DND-41 (cell line): ENCODE data around the gene IREB2.

Experiments used
- ATAC-seq: fragments of 200-7000 bp; cut with Tn5 transposase; 3 replicates; pipeline ENCODE4 v1.9.1; 2021; ENCODE audit warnings: low read depth; ENCODE audit not compliant: insufficient read depth
- DNase-seq: peaks from one replicate; pipeline ENCODE4 v3.0.0-alpha.2; 2020
- H2AFZ ChIP-seq: 2 replicates; pipeline ENCODE4 v1.6.0; 2012; ENCODE audit warnings: low read depth, low read length
- H3K27ac ChIP-seq: 2 replicates; pipeline ENCODE4 v1.5.1; 2012; ENCODE audit warnings: low read length, inconsistent platforms
- H3K27me3 ChIP-seq: fragments of 200-600 bp; sonication (generic); 2 replicates; pipeline ENCODE4 v1.6.0; 2012; ENCODE audit warnings: low read length, mild to moderate bottlenecking, inconsistent platforms; ENCODE audit not compliant: insufficient read depth, poor library complexity
- H3K36me3 ChIP-seq: 2 replicates; pipeline ENCODE4 v1.5.1; 2012; ENCODE audit warnings: low read length, inconsistent platforms; ENCODE audit not compliant: insufficient read depth
- H3K4me1 ChIP-seq: 2 replicates; pipeline ENCODE4 v1.5.1; 2012; ENCODE audit warnings: mild to moderate bottlenecking, low read length; ENCODE audit not compliant: insufficient read depth
- H3K4me2 ChIP-seq: 2 replicates; pipeline ENCODE4 v1.6.0; 2012; ENCODE audit warnings: mild to moderate bottlenecking, moderate library complexity, low read length, inconsistent platforms; ENCODE audit not compliant: insufficient read depth
- H3K4me3 ChIP-seq, 2 experiments: fragments of 200-600 bp in 1 of 2; shearing (Covaris generic) in 1 of 2; 2 replicates each; pipeline ENCODE4 v1.5.1; 2012 to 2016; ENCODE audit warnings: inconsistent platforms in 2 of 2, low read length in 2 of 2, mild to moderate bottlenecking in 2 of 2, low read depth in 1 of 2, moderate library complexity in 1 of 2
- H3K79me2 ChIP-seq: 2 replicates; pipeline ENCODE4 v1.6.0; 2012; ENCODE audit warnings: low read length, inconsistent platforms; ENCODE audit not compliant: insufficient read depth
- H3K9ac ChIP-seq: 2 replicates; pipeline ENCODE4 v1.6.0; 2012; ENCODE audit warnings: low read depth, mild to moderate bottlenecking, inconsistent platforms, low read length, moderate library complexity
- H3K9me3 ChIP-seq: 2 replicates; pipeline ENCODE4 v1.5.1; 2012; ENCODE audit warnings: low read length, moderate library complexity, mild to moderate bottlenecking, inconsistent platforms; ENCODE audit not compliant: insufficient read depth, severe bottlenecking
- H4K20me1 ChIP-seq: 2 replicates; pipeline ENCODE4 v1.6.0; 2012; ENCODE audit warnings: low read length; ENCODE audit not compliant: insufficient read depth
- EZH2 ChIP-seq: IDR thresholded peaks from 3 replicates; pipeline ENCODE4 v1.6.1; 2012; ENCODE audit warnings: borderline replicate concordance, low read depth, mild to moderate bottlenecking, moderate library complexity, low read length, inconsistent platforms; ENCODE audit not compliant: severe bottlenecking
- TF ChIP-seq, protein P1 (sequence below): IDR thresholded peaks from 2 replicates; pipeline ENCODE4 v1.5.1; 2012; ENCODE audit warnings: borderline replicate concordance, low read length, moderate library complexity, mild to moderate bottlenecking; ENCODE audit not compliant: poor library complexity, severe bottlenecking; ENCODE audit errors: extremely low read depth

Gene IREB2

DNA sequence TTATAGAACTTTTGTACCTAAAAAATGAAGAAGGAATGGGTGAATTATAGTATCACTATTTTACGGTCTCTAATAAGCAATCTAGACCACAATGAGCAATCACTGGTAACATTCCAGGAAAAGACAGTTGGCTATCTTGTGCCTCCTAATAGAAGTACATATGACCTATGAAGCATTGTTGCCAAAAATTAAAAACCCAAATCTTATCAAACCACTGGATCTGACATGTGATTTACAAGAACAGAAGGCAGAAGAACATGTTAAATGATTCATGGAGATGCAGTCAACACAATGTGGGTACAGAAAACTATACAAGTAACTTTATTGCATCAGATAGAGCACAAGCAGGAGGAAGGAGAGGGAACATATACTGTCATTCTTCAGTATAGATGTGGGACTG lies 54.9 kb downstream of the IREB2 start:
- Histone ChIP-seq H3K9me3 (no peaks in the 10 kb centered on the region), H3K27ac (no peak overlapping the region), H2AFZ (no peak overlapping the region), H3K4me3 (no peak overlapping the region), H3K4me1 (peaks cover 19% of the 10 kb centered on the region), H3K9ac (no peak overlapping the region), H3K36me3 (peaks cover 77% of the 10 kb centered on the region), H3K27me3 (no peaks in the 10 kb centered on the region), H3K79me2 (no peaks in the 10 kb centered on the region), H3K4me2 (no peak overlapping the region), H4K20me1 (no peaks in the 10 kb centered on the region)
- DNase-seq (no peak), ATAC-seq (no peak)
- TF ChIP-seq EZH2: no peak
- TF ChIP-seq, protein P1, sequence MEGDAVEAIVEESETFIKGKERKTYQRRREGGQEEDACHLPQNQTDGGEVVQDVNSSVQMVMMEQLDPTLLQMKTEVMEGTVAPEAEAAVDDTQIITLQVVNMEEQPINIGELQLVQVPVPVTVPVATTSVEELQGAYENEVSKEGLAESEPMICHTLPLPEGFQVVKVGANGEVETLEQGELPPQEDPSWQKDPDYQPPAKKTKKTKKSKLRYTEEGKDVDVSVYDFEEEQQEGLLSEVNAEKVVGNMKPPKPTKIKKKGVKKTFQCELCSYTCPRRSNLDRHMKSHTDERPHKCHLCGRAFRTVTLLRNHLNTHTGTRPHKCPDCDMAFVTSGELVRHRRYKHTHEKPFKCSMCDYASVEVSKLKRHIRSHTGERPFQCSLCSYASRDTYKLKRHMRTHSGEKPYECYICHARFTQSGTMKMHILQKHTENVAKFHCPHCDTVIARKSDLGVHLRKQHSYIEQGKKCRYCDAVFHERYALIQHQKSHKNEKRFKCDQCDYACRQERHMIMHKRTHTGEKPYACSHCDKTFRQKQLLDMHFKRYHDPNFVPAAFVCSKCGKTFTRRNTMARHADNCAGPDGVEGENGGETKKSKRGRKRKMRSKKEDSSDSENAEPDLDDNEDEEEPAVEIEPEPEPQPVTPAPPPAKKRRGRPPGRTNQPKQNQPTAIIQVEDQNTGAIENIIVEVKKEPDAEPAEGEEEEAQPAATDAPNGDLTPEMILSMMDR: no peak

DNA sequence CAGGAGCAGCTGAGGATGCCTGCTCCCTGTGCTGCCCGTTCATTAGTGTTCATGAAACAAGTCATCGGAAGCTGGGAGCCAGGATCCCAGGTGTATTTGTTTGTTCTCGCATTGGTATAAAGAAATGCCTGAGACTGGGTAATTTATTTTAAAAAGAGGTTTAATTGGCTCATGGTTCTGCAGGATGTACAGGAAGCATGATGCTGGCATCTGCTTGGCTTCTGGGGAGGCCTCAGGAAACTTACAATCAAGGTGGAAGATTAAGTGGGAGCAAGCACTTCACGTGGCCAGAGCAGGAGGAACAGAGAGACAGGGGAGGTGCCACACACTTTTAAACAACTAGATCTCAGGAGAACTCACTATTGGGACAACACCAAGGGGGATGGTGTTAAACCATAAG lies 63.8 kb downstream of the IREB2 start:
- ATAC-seq (no peak), DNase-seq (no peak)
- H3K9me3 ChIP-seq: no peaks in the 10 kb centered on the region
- TF ChIP-seq, protein P1: no peak
- H3K4me3 ChIP-seq: no peak overlapping the region
- no peak overlapping the region for H3K4me2 ChIP-seq
- H3K36me3 ChIP-seq: peaks cover 34% of the 10 kb centered on the region; the same call in 1 of the 2 replicates
- H2AFZ ChIP-seq: no peak overlapping the region
- H3K9ac ChIP-seq: no peak overlapping the region
- H3K4me1 ChIP-seq: peaks cover 4% of the 10 kb centered on the region
- H3K27ac ChIP-seq: no peak overlapping the region
- H3K27me3 ChIP-seq: no peaks in the 10 kb centered on the region
- no peaks in the 10 kb centered on the region for H4K20me1 ChIP-seq
- no peaks in the 10 kb centered on the region for H3K79me2 ChIP-seq

DNA sequence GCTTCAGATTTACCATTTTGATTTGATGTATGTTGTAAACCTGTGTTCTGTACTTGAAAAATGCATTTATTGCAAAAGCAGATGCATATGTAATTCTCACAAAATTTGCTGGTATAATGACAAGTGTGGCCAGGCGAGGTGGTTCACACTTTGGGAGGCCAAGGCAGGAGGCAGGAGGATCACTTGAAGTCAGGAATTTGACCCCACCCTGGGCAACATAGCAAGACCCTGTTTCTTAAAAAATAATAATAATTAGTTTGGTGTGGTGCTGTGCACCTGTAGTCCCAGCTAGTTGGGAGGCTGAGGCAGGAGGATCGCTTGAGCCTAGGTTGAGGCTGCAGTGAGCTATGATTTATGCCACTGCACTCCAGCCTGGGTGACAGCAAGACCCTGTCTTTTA lies 64.6 kb downstream of the IREB2 start:
- Histone ChIP-seq H3K4me3 (no peak overlapping the region), H3K27me3 (no peaks in the 10 kb centered on the region), H3K36me3 (peaks cover 27% of the 10 kb centered on the region; the same call in 1 of the 2 replicates), H3K4me1 (peaks cover 9% of the 10 kb centered on the region), H3K79me2 (no peaks in the 10 kb centered on the region), H3K9ac (no peak overlapping the region), H4K20me1 (no peaks in the 10 kb centered on the region), H3K9me3 (no peaks in the 10 kb centered on the region), H3K27ac (no peak overlapping the region), H3K4me2 (no peak overlapping the region), H2AFZ (no peak overlapping the region)
- DNase-seq (no peak), ATAC-seq (no peak)
- no peak for TF ChIP-seq EZH2
- TF ChIP-seq, protein P1: no peak
